ENCODE measurements around the gene SYNJ2. TPM values are rescaled to one million over a fixed set of nuclear protein-coding genes. Genes with fewer than 3 reads are reported as not detected.
"Not testable (repeated sequence)": the region's sequence is repeated elsewhere in the genome, so short reads cannot be mapped to it uniquely, and the experiment has no call there.

SYNJ2 gene
- total RNA-seq, 1 donor from 2014 or later, result 23.6 TPM

DNA sequence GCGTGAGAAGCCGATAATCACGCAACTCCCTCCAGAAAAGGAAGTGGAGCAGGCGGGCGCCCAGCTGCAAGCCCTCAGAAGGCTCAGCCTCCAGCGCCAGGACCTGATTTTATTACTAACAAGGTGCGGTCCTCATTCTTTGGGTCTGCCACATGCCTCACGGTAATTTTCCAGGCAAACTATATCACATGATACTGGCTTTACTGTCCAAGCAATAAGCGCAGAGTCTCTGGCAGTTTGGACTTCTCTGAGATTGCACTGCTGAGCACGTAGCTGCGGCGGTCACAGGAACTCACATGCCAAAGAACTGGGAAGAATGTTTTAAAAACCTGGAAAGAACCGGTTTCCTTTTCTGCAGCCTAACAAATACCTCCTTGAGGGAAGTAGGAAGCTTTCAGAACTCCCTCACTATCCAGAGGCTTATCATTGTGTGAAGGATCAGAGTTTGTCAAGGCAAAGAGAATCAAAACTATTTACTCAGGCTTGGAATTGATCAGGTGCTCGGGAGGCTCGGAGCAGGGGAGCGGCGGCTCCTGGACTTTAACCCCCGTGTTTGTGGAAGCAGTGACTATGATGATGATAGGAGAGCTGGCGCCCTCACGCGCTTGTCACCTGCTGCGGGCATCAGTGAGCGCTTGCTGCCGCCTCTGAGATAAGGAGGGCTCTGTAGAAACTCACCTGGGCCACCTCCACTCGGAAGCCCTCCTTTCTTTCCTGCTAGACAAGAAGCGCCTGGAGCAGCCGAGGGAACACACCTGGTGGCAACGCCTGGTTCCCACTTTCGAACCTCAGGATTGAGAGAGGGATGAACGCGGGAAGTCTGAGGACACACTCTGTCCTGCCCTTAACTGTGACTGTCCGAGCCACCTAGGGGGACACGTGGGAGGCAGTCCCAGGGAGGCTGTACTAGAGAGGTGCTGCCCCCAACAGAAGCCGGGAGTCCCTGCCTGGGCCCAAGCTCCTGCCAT is 27.2 kb upstream of the SYNJ2 start:
- no peak for DNase-seq (ENCODE audit: low spot score)

DNA sequence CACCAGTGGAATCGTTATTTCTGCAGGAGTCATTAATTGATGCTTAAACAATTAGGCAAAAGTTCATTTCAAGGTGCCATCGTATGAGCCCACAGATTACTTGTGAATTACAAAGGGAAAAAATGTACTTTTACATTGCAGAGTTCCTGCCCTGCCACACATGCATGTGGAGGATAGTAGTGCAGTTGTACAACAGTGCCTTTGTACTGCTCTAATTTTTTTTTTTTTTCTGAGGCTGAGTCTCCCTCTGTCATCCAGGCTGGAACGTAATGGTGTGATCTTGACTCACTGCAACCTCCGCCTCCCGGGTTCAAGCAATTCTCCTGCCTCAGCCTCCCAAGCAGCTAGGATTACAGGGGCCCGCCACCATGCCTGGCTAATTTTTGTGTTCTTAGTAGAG is 26.0 kb upstream of the SYNJ2 start:
- no peak for DNase-seq (ENCODE audit: low spot score)

DNA sequence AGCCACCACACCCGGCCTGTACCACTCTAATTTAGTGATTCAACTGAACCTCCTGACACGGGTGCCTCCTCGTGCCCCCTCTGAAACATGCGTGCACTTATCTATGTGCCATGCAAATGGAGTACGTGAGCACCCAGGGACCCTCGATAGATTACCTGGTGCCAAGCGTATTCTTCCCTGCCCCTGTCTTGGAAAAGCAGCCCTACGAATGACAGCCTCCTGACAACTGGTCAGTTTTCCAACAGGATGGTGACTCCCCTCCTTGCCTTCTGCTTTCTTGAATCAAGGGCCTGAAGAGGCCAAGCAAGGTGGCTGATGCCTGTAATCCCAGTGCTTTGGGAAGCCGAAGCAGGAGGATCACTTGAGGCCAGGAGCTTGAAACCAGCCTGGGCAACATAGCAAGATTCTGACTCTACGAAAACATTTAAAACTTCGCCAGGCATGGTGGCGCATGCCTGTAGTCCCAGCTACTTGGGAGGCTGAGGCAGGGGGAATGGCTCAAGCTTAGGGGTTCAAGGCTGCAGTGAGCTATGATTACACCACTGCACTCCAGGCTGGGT is 25.4 kb upstream of the SYNJ2 start:
- no peak for DNase-seq (ENCODE audit: low spot score)

GRCh38 chr6:157959451-157960227 is 22.0 kb upstream of the SYNJ2 start:
- DNase-seq (ENCODE audit: low spot score), result no peak

DNA sequence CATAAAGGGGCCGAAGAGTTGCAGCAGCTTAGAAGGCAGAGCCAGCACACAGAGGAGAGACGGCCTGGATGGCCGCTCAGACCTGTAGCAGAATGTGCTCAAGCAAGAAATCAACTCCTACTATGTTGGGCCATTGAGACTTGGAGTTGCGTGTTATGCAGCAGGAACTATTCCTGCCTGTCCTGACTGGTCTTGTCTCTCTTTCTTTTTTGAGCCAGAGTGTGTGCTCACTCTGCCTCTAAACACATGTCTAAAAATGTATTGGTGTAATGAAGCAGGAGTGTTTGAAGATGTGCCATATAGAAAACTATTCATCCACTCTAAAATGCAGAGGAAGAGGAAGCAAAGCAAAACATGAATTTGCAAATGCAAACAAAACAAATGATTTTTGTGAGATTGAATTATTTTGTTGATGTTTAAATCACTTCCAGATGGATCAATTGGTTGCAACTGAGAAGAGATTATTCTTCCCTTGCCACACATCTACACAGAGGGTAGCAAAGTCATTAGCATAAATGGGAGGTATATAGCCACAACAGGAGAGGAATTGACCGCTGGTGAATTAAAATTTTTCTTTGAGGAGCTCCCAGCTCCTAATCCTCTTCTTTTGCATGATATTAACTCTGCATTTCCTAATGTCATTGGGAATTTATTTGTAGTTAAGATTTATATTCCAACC is 20.4 kb upstream of the SYNJ2 start:
- DNase-seq (ENCODE audit: low spot score), result no peak

DNA sequence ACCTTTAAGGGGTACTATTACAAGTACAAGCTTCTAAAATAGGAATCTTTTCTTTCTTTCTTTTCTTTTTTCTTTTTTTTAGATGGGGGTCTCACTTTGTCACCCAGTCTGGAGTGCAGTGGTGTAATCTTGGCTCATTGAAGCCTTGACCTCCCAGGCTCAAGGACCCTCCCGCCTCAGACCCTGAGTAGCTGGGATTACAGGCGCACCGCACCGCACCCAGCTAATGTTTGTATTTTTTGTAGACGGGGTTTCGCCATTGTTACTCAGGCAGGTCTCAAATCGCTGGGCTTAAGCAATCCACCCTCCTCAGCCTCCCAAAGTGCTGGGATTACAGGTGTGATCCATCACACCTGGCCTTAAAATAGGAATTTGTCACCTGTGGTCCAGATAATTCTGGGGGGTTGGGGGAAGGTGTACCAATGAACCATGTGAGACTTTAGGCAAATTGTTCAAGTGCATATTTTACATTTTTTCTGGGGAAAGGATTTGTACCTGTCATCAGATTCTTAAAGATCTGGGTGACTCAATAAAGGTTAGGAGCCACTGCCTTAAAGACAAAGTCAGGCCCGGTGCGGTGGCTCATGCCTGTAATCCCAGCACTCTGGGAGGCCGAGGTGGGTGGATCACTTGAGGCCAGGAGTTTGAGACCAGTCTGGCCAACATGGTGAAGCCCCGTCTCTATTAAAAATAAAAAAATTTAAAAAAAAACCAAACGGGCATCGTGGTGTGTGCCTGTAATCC is 19.7 kb upstream of the SYNJ2 start:
- DNase-seq (ENCODE audit: low spot score), result no peak

DNA sequence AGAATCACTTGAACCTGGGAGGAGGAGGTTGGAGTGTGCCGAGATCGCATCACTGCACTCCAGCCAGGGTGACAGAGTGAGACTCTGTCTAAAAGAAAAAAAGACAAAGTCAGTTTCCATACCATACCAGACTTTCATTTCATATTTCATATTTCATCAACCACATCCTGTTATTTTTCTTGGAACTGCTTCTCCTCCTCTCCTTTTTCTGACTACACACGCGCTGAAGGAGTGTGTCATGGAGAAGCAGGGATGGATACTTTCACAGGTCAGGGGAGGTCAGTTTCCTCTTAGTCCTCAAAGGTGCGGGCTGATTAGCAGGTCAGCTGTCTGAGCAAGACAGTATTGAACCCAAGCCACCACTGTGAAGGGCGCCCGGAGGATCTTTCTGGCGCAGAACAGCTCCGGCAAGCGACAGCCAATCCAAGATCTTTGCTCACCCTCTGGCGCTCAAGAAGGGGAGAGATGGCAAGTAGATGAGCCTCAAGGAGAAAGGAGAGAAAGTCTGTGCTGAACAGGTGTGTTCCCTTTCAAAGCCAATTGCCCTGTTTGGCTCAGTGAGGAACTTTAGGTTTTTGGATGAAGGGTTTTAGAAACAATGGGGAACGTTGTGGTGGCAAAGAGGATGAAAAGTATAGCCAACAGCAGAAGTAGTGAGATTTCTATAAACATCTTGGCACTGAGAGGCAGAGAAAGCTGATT is 18.9 kb upstream of the SYNJ2 start:
- DNase-seq (ENCODE audit: low spot score), result no peak

DNA sequence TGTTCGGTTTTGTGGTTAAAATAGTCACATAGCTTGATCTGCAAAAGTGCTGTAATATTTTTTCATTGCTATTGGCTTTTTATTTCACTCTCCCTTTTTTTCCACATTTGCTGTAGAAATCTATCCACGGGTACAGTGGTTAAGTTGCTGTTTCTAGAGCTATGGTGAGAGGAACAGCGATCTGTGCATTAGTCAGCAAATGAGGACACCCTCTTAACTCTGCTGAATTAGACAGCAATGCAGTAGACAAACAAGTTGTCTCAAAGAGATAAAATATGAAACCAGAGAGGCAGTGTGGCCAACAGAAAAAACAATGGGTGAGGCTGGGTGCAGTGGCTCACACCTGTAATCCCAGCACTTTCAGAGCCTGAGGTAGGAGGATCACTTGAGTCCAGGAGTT is 17.6 kb upstream of the SYNJ2 start:
- DNase-seq (ENCODE audit: low spot score), result no peak

DNA sequence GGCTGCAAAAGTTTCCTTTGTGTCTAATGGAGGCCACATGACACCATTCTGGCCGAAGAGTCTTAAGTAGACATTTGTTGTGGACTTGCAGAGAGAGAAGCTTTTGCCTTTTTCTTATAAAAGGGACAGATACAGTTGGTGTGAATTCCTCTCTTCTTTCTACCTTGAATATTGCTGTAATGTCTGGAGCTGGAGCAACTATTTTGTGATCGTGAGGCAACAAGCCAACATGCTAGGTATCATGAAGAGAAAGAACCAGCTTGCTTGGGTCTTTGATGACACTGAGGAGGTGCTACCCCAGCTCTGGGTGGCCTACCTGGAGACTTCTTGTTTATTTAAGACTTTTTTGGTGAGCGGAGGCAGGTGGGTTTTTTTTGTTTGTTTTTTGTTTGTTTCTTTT is 16.3 kb upstream of the SYNJ2 start:
- no peak for DNase-seq (ENCODE audit: low spot score)

DNA sequence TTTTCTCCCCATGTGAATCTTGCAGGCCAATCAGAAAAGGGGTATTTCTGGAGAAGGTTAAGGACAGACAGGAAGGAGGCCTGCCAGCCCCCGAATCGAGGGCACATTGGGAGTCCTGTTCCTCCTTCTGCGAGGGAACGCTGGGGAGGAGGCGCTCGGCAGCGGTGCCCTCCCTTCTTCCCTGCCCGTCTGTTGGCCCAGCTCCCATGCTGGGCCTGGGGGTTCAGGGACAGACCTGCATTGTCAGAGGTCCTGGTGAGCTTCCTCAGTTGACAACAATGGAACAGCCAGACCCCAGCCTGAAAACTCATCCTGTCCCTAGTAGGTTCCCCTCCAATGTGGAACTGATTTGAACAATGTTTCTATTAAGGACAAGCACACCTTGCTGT is 15.1 kb upstream of the SYNJ2 start:
- no peak for DNase-seq (ENCODE audit: low spot score)

- DNase-seq (ENCODE audit: low spot score), result no peak
Observed at GRCh38 chr6:157967020-157967419, 14.6 kb upstream of the SYNJ2 start.

- DNase-seq (ENCODE audit: low spot score), result no peak
Observed at GRCh38 chr6:157967486-157967885, 14.2 kb upstream of the SYNJ2 start.

DNA sequence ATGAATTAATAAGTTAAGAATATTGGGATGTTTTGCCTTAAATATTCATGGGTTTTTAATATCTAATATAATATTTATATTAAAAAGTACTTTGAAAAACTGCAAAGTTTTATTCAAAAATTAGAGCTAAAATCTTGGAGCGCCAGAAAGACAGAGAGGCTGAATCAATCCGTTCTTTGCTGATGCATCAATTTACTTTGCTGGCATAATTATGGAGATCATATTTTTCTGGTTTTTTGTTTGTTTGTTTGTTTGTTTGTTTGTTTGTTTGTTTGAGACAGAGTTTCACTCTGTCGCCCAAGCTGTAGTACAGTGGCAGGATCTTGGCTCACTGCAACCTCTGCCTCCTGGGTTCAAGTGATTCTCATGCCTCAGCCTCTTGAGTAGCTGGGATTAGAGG is 9.5 kb upstream of the SYNJ2 start:
- not testable (repeated sequence) for DNase-seq (ENCODE audit: low spot score)

DNA sequence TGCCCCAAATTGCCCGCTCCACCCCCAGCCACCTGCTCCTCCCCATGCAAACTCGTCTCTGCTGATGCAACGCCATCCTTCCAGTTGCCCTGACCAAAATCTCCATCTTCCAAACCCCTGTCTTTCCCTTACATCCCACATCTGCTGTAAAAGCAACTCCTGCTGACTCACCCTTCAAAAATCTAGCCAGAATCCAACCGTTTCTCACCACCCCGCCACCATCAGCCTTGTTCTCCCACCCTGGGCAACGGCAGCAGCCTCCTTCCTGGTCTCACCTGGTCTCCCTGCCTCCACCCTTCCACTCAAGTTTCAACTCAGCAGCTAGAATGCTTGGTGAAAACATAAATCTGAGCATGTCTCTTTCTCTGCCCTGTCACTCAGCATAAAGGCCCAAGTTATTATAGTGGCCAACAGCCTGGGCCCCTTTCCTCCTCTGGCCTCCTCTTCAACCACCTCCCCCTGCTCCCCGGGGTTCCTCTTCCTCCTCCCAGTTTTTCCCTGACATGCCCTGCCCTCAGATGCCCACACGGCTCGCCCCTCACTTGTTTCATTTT is 7.2 kb upstream of the SYNJ2 start:
- no peak for DNase-seq (ENCODE audit: low spot score)

DNA sequence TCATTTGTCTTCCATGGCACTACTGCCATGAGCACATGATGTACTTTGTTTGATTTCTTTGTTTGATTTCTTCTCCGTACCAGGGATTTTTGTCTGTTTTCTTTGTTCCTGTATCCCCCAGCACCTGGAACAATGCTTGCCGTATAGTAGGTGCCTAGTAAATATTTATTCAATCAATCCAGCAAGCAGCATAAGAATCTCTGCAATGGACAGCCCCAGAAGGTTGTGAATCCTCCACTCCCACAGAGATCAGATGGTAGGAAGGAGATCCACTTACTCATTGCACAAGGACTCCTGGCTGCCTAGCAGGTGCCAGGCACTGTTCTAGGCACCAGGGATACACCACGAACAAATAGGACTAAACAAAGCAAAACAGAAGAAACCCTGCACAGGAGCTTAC is 6.7 kb upstream of the SYNJ2 start:
- DNase-seq (ENCODE audit: low spot score), result no peak

- no peak for DNase-seq (ENCODE audit: low spot score)
Observed at GRCh38 chr6:157975456-157975855, 6.2 kb upstream of the SYNJ2 start.

GRCh38 chr6:157976345-157977175 is 5.1 kb upstream of the SYNJ2 start:
- no peak for DNase-seq (ENCODE audit: low spot score)

- DNase-seq (ENCODE audit: low spot score), result no peak
Observed at GRCh38 chr6:157977176-157977804, 4.4 kb upstream of the SYNJ2 start.
